22Rv1 (cell line): ENCODE data around the gene PFDN6.

Experiments
- CTCF ChIP-seq: fragments of 450-650 bp; IDR thresholded peaks from 2 replicates; pipeline ENCODE4 v1.5.1; 2017; ENCODE audit warnings: mild to moderate bottlenecking
- ZFX ChIP-seq: fragments of 450-650 bp; IDR thresholded peaks from 2 replicates; pipeline ENCODE4 v1.6.1; 2017; ENCODE audit warnings: antibody characterized with exemption, borderline replicate concordance

- TF ChIP-seq CTCF: no peak
- no peak for TF ChIP-seq ZFX
Observed at GRCh38 chr6:33330736-33331135, 41.3 kb downstream of the PFDN6 start.
